ENCODE measurements around the gene SERPINH1.

DNA sequence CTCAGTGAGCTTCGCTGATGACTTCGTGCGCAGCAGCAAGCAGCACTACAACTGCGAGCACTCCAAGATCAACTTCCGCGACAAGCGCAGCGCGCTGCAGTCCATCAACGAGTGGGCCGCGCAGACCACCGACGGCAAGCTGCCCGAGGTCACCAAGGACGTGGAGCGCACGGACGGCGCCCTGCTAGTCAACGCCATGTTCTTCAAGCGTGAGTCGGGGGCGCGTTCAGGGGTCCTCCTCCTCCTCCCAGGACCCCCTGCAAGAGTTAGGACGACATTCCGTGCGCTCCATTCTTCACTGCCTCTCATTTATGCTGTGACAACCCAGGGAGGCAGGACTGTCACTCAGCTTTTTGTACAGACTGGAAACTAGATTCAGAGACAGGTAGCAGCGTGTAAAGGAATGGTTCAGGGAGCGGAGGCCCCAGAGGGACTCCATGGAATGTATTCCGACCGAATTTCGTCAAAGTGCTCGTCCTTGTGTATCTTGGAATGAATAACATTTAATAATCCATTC, 4.8 kb downstream of the SERPINH1 start:
- TF ChIP-seq, protein P1, sequence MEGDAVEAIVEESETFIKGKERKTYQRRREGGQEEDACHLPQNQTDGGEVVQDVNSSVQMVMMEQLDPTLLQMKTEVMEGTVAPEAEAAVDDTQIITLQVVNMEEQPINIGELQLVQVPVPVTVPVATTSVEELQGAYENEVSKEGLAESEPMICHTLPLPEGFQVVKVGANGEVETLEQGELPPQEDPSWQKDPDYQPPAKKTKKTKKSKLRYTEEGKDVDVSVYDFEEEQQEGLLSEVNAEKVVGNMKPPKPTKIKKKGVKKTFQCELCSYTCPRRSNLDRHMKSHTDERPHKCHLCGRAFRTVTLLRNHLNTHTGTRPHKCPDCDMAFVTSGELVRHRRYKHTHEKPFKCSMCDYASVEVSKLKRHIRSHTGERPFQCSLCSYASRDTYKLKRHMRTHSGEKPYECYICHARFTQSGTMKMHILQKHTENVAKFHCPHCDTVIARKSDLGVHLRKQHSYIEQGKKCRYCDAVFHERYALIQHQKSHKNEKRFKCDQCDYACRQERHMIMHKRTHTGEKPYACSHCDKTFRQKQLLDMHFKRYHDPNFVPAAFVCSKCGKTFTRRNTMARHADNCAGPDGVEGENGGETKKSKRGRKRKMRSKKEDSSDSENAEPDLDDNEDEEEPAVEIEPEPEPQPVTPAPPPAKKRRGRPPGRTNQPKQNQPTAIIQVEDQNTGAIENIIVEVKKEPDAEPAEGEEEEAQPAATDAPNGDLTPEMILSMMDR (IDR thresholded peaks at IDR 0.05), result no peak
- no peak for TF ChIP-seq POLR2AphosphoS5 (IDR thresholded peaks at IDR 0.05; ENCODE audit: low read depth, low read length)
